Nephron progenitor cell (in vitro differentiated cells): Measurements from ENCODE around the gene DSEL.

Source experiments
- DNase-seq: peaks from one replicate; pipeline ENCODE4 v3.0.0; 2021
- H3K27ac Mint-ChIP-seq: 2 replicates; pipeline ENCODE4 v1.8.0; 2021; ENCODE audit warnings: mild to moderate bottlenecking, moderate library complexity, mixed read lengths
- H3K27me3 Mint-ChIP-seq: 2 replicates; pipeline ENCODE4 v1.8.0; 2021; ENCODE audit warnings: mild to moderate bottlenecking, low read depth, mixed read lengths; ENCODE audit not compliant: poor library complexity
- H3K36me3 Mint-ChIP-seq: 2 replicates; pipeline ENCODE4 v1.8.0; 2021; ENCODE audit warnings: low read depth, mixed read lengths
- H3K4me1 Mint-ChIP-seq: 2 replicates; pipeline ENCODE4 v1.8.0; 2021; ENCODE audit warnings: mixed read lengths
- H3K4me3 Mint-ChIP-seq: 2 replicates; pipeline ENCODE4 v1.8.0; 2021; ENCODE audit warnings: mild to moderate bottlenecking, moderate library complexity, mixed read lengths
- H3K9me3 Mint-ChIP-seq: 2 replicates; pipeline ENCODE4 v1.8.0; 2021; ENCODE audit warnings: mild to moderate bottlenecking, moderate library complexity, mixed read lengths
- TF ChIP-seq, protein P1 (sequence below): fragments of 200-600 bp; sonication (generic); IDR thresholded peaks from 2 replicates; pipeline ENCODE4 v1.5.0; 2021; ENCODE audit warnings: antibody characterized with exemption

DSEL gene

DNA sequence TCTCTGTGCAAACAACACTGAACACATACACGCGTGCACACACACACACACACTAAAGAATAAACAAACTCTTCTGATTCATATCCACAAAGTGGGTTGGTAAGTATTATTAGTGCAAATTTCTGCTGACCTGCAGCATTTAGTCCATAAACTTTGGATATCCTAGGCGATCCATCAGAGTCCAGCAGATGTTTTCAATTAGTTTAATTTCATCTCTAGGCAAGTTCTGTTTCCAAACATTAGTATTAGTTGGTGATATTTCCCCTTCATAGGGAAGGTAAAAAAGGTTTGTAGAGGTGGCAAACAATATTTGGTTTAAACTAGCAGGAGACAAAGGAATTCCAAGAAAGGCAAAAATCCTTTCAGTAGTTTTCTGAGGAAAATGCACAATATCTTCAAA lies 5.7 kb downstream of the DSEL start:
- Mint-ChIP-seq H3K36me3 (peaks cover 4% of the 10 kb centered on the region), H3K27ac (no peak overlapping the region), H3K4me3 (no peak overlapping the region), H3K9me3 (peaks cover 12% of the 10 kb centered on the region), H3K27me3 (peaks cover 3% of the 10 kb centered on the region), H3K4me1 (peaks cover 8% of the 10 kb centered on the region)
- DNase-seq: no peak
- TF ChIP-seq, protein P1, sequence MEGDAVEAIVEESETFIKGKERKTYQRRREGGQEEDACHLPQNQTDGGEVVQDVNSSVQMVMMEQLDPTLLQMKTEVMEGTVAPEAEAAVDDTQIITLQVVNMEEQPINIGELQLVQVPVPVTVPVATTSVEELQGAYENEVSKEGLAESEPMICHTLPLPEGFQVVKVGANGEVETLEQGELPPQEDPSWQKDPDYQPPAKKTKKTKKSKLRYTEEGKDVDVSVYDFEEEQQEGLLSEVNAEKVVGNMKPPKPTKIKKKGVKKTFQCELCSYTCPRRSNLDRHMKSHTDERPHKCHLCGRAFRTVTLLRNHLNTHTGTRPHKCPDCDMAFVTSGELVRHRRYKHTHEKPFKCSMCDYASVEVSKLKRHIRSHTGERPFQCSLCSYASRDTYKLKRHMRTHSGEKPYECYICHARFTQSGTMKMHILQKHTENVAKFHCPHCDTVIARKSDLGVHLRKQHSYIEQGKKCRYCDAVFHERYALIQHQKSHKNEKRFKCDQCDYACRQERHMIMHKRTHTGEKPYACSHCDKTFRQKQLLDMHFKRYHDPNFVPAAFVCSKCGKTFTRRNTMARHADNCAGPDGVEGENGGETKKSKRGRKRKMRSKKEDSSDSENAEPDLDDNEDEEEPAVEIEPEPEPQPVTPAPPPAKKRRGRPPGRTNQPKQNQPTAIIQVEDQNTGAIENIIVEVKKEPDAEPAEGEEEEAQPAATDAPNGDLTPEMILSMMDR: no peak

DNA sequence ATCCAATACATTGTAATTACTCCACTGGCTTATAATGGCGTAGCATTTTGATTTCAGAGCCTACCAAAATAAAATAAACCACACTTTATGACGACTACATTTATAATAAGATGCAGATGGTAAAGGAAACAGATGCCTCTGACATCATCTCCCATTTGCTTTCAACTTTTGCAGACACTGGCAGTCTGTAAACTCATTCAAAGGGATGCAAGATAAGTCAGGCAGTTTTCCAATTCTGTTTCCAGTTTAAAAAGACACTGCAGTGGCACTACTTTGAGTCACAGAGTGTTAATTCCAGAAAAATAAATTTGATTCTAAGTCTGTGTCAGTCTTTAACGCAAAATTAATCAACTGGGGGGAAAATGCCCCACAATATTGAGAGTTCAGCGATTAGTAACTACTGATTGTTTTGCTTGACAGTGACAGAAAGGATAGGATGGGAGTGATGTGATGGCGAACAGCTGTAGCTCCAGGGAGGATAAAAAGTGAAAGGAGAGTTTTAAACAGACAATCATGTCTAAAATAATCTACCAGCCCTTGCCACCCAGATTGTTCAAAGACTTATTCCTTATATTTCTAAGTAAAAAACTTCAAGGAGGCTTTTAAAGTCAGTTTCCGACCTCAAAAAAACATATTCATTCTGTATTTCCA lies 6.7 kb downstream of the DSEL start:
- Mint-ChIP-seq H3K27me3 (peaks cover 3% of the 10 kb centered on the region), H3K27ac (no peak overlapping the region)

DNA sequence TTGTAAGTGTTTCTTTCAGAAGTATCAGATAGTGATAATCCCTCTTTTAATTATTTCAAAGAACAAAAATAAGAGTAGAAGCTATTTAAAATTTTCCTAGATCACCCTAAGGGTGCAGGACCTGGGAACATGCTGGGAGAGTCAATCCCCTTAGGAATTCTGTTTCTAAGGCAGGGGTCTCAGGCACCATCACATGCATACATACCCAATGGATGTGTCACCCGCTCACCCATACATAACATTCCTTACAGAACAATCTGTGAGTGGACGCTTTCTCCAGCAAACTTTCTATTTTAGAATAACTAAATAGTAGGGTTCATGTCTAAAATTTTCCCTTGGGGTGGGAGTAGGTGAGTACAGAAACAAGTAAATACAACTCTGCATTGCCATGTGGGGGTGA lies 8.4 kb downstream of the DSEL start:
- no peaks in the 10 kb centered on the region for H3K27me3 Mint-ChIP-seq
- TF ChIP-seq, protein P1: no peak
- H3K36me3 Mint-ChIP-seq: peaks cover 4% of the 10 kb centered on the region
- H3K9me3 Mint-ChIP-seq: peaks cover 12% of the 10 kb centered on the region
- no peak overlapping the region for H3K27ac Mint-ChIP-seq
- DNase-seq: no peak
- H3K4me1 Mint-ChIP-seq: no peaks in the 10 kb centered on the region
- H3K4me3 Mint-ChIP-seq: no peak overlapping the region

More for the DNA sequence above, 6.7 kb downstream of the DSEL start:
- peaks cover 12% of the 10 kb centered on the region for H3K9me3 Mint-ChIP-seq
- H3K4me3 Mint-ChIP-seq: no peak overlapping the region
- no peaks in the 10 kb centered on the region for H3K4me1 Mint-ChIP-seq
- TF ChIP-seq, protein P1: no peak
- DNase-seq: no peak
- H3K36me3 Mint-ChIP-seq: peaks cover 4% of the 10 kb centered on the region

DNA sequence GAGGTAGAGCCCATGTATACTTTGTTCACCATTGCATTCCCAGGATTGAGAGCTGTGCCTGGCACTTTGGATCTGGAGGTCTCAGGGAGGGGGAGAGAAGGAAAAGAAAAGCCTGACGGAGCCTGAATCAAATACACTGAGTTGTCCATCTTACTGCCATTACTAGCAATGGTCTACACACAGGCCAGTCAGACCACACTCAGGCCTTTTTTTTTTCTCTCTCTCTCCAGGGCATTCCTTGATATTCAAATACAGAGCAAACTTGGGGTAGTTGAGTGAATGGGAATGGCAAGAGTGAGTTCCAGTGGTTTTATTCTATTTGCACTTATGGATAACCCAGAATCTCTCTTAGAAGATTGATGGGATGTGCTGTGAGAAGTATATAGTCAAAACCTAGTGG lies 11.8 kb downstream of the DSEL start:
- H3K4me3 Mint-ChIP-seq: no peak overlapping the region
- peaks cover 12% of the 10 kb centered on the region for H3K9me3 Mint-ChIP-seq
- no peaks in the 10 kb centered on the region for H3K4me1 Mint-ChIP-seq
- no peak for DNase-seq
- no peaks in the 10 kb centered on the region for H3K36me3 Mint-ChIP-seq
- H3K27me3 Mint-ChIP-seq: no peaks in the 10 kb centered on the region
- H3K27ac Mint-ChIP-seq: no peak overlapping the region
- TF ChIP-seq, protein P1: no peak

DNA sequence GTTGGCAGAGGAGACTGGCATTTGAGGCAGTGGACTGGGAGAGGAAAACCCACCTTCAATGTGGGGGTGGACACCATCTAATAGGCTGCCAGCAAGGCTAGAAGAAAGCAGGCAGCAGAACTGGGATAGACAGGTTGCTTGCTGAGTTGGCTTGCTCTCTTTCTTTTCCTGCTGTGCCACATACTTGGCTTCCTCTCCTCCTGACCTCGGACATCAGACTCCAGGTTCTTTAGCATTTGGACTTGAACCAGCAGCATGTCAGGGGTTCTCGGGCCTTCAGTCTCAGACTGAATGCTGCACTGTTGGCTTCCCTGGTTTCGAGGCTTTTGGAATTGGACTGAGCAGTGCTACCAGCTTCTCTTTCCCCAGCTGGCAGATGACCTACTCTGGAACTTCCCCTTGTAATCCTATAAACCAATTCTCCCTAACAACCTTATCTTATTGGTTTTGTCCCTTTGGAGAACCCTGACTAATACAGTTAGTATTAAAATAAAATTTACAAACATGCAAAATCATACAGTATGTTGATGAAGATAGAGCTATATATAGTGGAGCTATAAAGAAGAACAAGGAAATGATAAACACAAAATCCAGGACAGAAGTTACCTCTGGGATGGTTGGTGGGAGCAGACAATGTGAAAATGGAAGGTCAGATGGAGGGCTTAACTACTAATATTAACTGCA lies 15.9 kb downstream of the DSEL start:
- TF ChIP-seq, protein P1: no peak
- no peak for DNase-seq
- H3K36me3 Mint-ChIP-seq: no peaks in the 10 kb centered on the region
- H3K4me1 Mint-ChIP-seq: no peaks in the 10 kb centered on the region
- no peak overlapping the region for H3K4me3 Mint-ChIP-seq
- no peak overlapping the region for H3K27ac Mint-ChIP-seq
- peaks cover 4% of the 10 kb centered on the region for H3K9me3 Mint-ChIP-seq
- H3K27me3 Mint-ChIP-seq: no peaks in the 10 kb centered on the region

DNA sequence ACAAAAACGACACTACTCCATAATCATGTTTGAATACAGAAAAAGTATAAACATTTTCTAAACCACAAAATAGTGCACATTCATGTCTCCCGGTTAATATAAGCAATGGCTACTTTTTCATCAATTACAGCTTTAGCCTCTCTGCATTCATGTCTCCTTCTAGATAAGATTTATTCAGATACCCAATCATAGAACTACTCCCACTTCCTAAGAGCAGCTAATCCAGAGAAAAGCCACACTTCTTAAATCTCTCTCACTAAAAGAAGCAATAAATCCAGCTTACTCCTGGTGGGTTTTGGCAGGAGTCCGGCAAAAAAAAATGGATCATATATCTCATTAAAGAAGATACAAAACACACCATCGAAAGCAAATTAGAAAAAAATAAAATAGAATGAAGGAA lies 20.1 kb downstream of the DSEL start:
- Mint-ChIP-seq H3K36me3 (no peaks in the 10 kb centered on the region), H3K27me3 (no peaks in the 10 kb centered on the region), H3K4me1 (no peaks in the 10 kb centered on the region)

More for the DNA sequence above, 20.1 kb downstream of the DSEL start:
- peaks cover 4% of the 10 kb centered on the region for H3K9me3 Mint-ChIP-seq
- no peak overlapping the region for H3K27ac Mint-ChIP-seq
- TF ChIP-seq, protein P1: no peak
- no peak for DNase-seq
- no peak overlapping the region for H3K4me3 Mint-ChIP-seq
